GM12878 (cell line): ENCODE results near the gene SF3A1. TPM values are rescaled to one million over a fixed set of nuclear protein-coding genes. Genes with fewer than 3 reads are reported as not detected.

Source experiments
- BCLAF1 ChIP-seq: fragments of 450-650 bp; IDR thresholded peaks from 2 replicates; pipeline ENCODE4 v1.6.1; 2017; ENCODE audit warnings: antibody characterized with exemption, mild to moderate bottlenecking, moderate library complexity
- CBX5 ChIP-seq: sonication (generic); IDR thresholded peaks from 2 replicates; pipeline ENCODE4 v1.6.1; 2016; ENCODE audit warnings: low read depth, moderate library complexity, mild to moderate bottlenecking, inconsistent platforms
- CTCF ChIP-seq, 3 experiments: IDR thresholded peaks in 2 of 3; conservative IDR thresholded peaks in 1 of 3; 2 replicates each; pipeline ENCODE4 v1.5.1; 2011; ENCODE audit warnings: low read depth in 3 of 3, low read length in 3 of 3, mild to moderate bottlenecking in 3 of 3, control low read depth in 2 of 3, moderate library complexity in 2 of 3, inconsistent platforms in 1 of 3, mixed read lengths in 1 of 3; ENCODE audit not compliant: control insufficient read depth in 2 of 3, insufficient read depth in 1 of 3; ENCODE audit errors: extremely low read depth in 1 of 3
- FOXM1 ChIP-seq: IDR thresholded peaks from 2 replicates; pipeline ENCODE4 v1.6.1; 2012; ENCODE audit warnings: low read depth, mild to moderate bottlenecking, inconsistent platforms, low read length, moderate library complexity
- HSF1 ChIP-seq: fragments of 150-350 bp; IDR thresholded peaks from 2 replicates; pipeline ENCODE4 v1.6.1; 2014; ENCODE audit warnings: mild to moderate bottlenecking, low read depth, low read length
- IKZF2 ChIP-seq, 2 experiments: fragments of 450-650 bp; IDR thresholded peaks; 2 replicates each; pipeline ENCODE4 v1.6.1; 2017; ENCODE audit warnings: mild to moderate bottlenecking in 2 of 2, moderate library complexity in 2 of 2
- KAT2A ChIP-seq: conservative IDR thresholded peaks from 2 replicates; pipeline ENCODE4 v1.6.1; 2011; ENCODE audit warnings: low read depth, low read length; ENCODE audit not compliant: control insufficient read depth
- MEF2B ChIP-seq: fragments of 450-650 bp; IDR thresholded peaks from 2 replicates; pipeline ENCODE4 v1.6.1; 2018; ENCODE audit warnings: mild to moderate bottlenecking, moderate library complexity; ENCODE audit not compliant: partially characterized antibody, poor library complexity, severe bottlenecking
- NR2F1 ChIP-seq: fragments of 450-650 bp; conservative IDR thresholded peaks from 2 replicates; pipeline ENCODE4 v1.6.1; 2017; ENCODE audit warnings: mild to moderate bottlenecking
- PBX3 ChIP-seq: IDR thresholded peaks from 2 replicates; pipeline ENCODE4 v1.6.1; 2011; ENCODE audit warnings: mild to moderate bottlenecking, low read depth, low read length, moderate library complexity; ENCODE audit not compliant: insufficient replicate concordance
- PRDM15 ChIP-seq: fragments of 450-650 bp; formaldehyde crosslinking; IDR thresholded peaks from 2 replicates; pipeline ENCODE4 v1.4.0; 2020; ENCODE audit warnings: mild to moderate bottlenecking, moderate library complexity
- RAD51 ChIP-seq: fragments of 450-650 bp; IDR thresholded peaks from 2 replicates; pipeline ENCODE4 v1.6.1; 2016; ENCODE audit warnings: moderate library complexity, mild to moderate bottlenecking, inconsistent platforms
- RELA ChIP-seq: fragments of 450-650 bp; IDR thresholded peaks from 2 replicates; pipeline ENCODE4 v1.8.0; 2014; ENCODE audit warnings: borderline replicate concordance; ENCODE audit not compliant: partially characterized antibody
- SREBF1 ChIP-seq: IDR thresholded peaks from 2 replicates; pipeline ENCODE4 v1.6.1; 2012; ENCODE audit warnings: mild to moderate bottlenecking, low read length
- USF1 ChIP-seq: IDR thresholded peaks from 2 replicates; pipeline ENCODE4 v1.6.1; 2011; ENCODE audit warnings: borderline replicate concordance, low read depth, mild to moderate bottlenecking, moderate library complexity, mixed read lengths, low read length; ENCODE audit not compliant: insufficient read depth; ENCODE audit errors: extremely low read length
- ZNF217 ChIP-seq: fragments of 450-650 bp; IDR thresholded peaks from 2 replicates; pipeline ENCODE4 v1.6.1; 2017; ENCODE audit warnings: antibody characterized with exemption, mild to moderate bottlenecking
- ZNF24 ChIP-seq: fragments of 450-650 bp; IDR thresholded peaks from 2 replicates; pipeline ENCODE4 v1.6.1; 2017; ENCODE audit warnings: antibody characterized with exemption, mild to moderate bottlenecking
- polyA plus RNA-seq, 11 experiments: library from polyadenylated mRNA; depleted of rRNA in 4 of 11; unstranded in 6 of 11; stranded (reverse) in 5 of 11; fragments of >200 nt; fragmentation: Nextera tagmentation in 4 of 11; fragmentation: Illumina TruSeq in 1 of 11; extraction: Ambion mirVana in 4 of 11; extraction: Trizol in 1 of 11; gene quantifications; 1 replicate in 1 of 11; 2 replicates in 10 of 11; pipeline versions ENCODE4 v1.2.1 to v1.2.3, GENCODE V29; 2011 to 2016; ENCODE audit warnings: inconsistent platforms in 2 of 11, missing spikeins in 2 of 11, low read depth in 1 of 11
- total RNA-seq, 4 experiments: library from RNA; depleted of rRNA in 3 of 4; stranded (reverse); fragments of >200 nt in 3 of 4; fragmentation: Illumina TruSeq in 1 of 4; extraction: Trizol in 1 of 4; gene quantifications; 2 replicates each; pipeline versions ENCODE4 v1.2.1 to v1.2.3, GENCODE V29; 2013 to 2021

Gene SF3A1
- total and polyA plus RNA-seq, 10 of the 15 experiments (the other 5 are each of a cell fraction or from before 2014, with no cell fraction given), result 10.4 to 239 (median 46.0) TPM

- TF ChIP-seq PRDM15 (CRISPR knock-in tag) (no peak), NR2F1 (no peak), KAT2A (no peak), PBX3 (peak; percentile 95), IKZF2 (IDR thresholded peaks at IDR 0.05) (no peak), FOXM1 (no peak), MEF2B (no peak), RAD51 (no peak), BCLAF1 (no peak), CBX5 (no peak), SREBF1 (no peak), USF1 (no peak), CTCF (IDR thresholded peaks at IDR 0.05 in 2 of 3, conservative IDR thresholded peaks at IDR 0.05 in 1 of 3; ENCODE audit: control insufficient read depth in 2 of 3, extremely low read depth in 1 of 3, insufficient read depth in 1 of 3, low read depth in 3 of 3, low read length in 3 of 3) (no peak), ZNF24 (no peak), HSF1 (no peak), ZNF217 (no peak), RELA (peak; percentile 27)
Observed at GRCh38 chr22:30326706-30327362, 29.9 kb downstream of the SF3A1 start, which contains the start of gene TBC1D10A (continued).
